Activated T-cell treated with anti-CD3 and anti-CD28 coated beads, Interleukin-2, amount 50 U/mL, for 72 hours (primary cell): ENCODE measurements around the gene C2CD4D. TPM values are rescaled to one million over a fixed set of nuclear protein-coding genes. Genes with fewer than 3 reads are reported as not detected.
A peak's percentile ranks its signal among the peaks of the same experiment; 100 is the strongest.
"Not testable (repeated sequence)": the region's sequence is repeated elsewhere in the genome, so short reads cannot be mapped to it uniquely, and the experiment has no call there.

Experiments
- ATAC-seq, 2 donors: fragments of 150-1000 bp; cut with Tn5 transposase; replicated peaks in 1 of 2; 2 replicates each; pipeline ENCODE4 v1.10.0; 2021; ENCODE audit warnings: moderate library complexity in 2 of 2, mild to moderate bottlenecking in 1 of 2
- DNase-seq, 2 donors: peaks; one replicate each; pipeline ENCODE4 v3.0.0; 2021 to 2022; ENCODE audit warnings: mixed read lengths in 1 of 2
- H3K27ac Mint-ChIP-seq: one replicate; pipeline ENCODE4 v1.8.0; 2022; ENCODE audit warnings: mild to moderate bottlenecking, moderate library complexity, mixed read lengths
- H3K27me3 Mint-ChIP-seq: one replicate; pipeline ENCODE4 v1.8.0; 2022; ENCODE audit warnings: low read depth, mixed read lengths
- H3K36me3 Mint-ChIP-seq, 2 donors: one replicate each; pipeline ENCODE4 v1.8.0; 2022; ENCODE audit warnings: mixed read lengths in 2 of 2, mild to moderate bottlenecking in 1 of 2; ENCODE audit not compliant: insufficient read depth in 2 of 2
- H3K4me1 Mint-ChIP-seq: one replicate; pipeline ENCODE4 v1.8.0; 2022; ENCODE audit warnings: low read depth, mixed read lengths
- H3K4me3 Mint-ChIP-seq, 2 donors: one replicate each; pipeline ENCODE4 v1.8.0; 2022; ENCODE audit warnings: mild to moderate bottlenecking in 2 of 2, mixed read lengths in 2 of 2, moderate library complexity in 2 of 2
- H3K9me3 Mint-ChIP-seq, 2 donors: one replicate each; pipeline ENCODE4 v1.8.0; 2022; ENCODE audit warnings: mixed read lengths in 2 of 2
- total RNA-seq, 2 donors: library from RNA; stranded (reverse); gene quantifications; one replicate each; pipeline ENCODE4 v1.2.3, GENCODE V29; 2022

Gene C2CD4D
- 1 to 10 TPM; 2.1 to 4.4 TPM for total RNA-seq

DNA sequence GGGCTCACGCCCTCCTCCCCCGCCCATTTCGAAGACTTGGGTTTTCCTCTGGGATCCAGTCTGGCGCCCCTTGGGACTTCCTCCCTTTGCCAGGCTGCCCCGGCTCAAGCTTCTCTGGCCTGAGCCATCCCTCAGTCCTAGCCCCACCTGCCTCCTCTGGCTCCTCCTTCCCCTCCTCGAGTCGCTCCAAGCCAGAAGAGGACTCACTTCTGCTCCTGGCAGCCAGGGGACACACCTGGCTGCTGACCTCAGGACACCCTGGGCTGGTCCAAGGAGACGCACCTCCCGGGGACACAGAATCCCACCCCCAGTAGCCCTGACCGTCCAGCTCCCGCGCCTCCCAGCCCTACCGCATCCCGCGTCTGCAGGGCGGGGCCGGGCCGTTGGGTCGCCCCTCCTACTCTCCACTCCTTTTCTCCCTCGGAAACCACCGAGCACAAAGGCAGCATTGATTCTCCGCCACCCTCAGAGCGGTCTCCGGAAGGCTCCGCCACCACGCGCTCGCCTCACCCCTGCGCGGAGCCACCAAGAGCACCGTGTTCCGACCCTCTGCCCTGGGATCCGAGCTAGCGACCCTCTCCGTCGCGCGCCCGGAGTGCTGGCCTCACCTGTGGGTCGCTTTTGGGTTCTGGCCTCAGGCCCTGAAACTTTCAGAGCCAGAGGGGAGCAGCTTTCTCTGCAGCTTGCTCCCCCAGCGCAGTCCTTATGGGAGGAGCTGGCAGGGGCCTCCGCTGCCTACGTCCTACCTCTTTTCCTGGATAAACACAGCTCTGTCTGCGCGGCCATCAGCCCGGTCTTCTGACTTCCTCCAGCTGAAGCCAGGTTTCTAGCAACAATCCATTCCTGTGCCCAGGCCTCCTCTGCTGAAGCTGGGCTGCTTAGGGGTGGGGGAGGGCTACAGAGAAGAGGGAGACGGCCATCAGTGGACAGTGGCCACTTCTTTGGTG, at the start of gene C2CD4D:
TSS of gene C2CD4D (minus strand) at position 364 of the 947 bp plus-strand sequence. CDS start 831 bp downstream, outside the sequence.
- peaks cover 4 to 6% of the 10 kb centered on the region in 2 donors for H3K36me3 Mint-ChIP-seq
- H3K4me1 Mint-ChIP-seq, result peaks cover 37% of the 10 kb centered on the region
- peak within 1 kb of the TSS; percentile 80 for H3K27ac Mint-ChIP-seq
- peak within 1 kb of the TSS; percentile 88 to 97 for H3K4me3 Mint-ChIP-seq
- peak; percentile 74 to 77 for ATAC-seq
- H3K9me3 Mint-ChIP-seq, result no peaks in the 10 kb centered on the region
- H3K27me3 Mint-ChIP-seq, result no peaks in the 10 kb centered on the region
- DNase-seq, result peak; percentile 78 to 84

DNA sequence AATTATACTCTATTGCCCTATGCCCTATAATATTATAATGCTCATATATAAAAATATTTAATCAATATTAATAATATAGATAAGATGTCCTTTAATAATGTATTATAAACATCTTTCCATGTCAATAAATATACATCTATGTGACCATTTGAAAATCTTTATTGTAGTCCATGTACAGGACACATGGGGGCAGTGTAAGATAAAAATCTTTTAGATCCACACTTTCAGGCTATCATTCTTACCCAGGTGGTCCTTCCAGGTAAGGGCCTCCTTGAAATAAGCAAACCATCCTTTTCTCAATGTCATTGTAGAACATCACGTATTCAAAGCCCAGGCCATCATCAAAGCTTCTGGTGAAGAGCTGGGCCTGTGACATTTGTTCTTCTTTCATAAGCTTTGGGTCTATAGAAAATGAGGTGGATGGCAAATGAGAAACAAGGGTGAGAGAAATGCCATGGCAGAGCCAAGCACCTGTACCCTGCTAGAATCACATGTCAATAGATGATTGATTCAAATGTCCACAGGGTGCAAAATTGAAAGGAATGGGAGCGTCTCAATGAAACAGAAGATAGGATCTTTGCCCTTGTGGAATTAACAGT, 49.5 kb upstream of the C2CD4D start:
- ATAC-seq, result peak in 1 of 2 donors; percentile 33
- no peaks in the 10 kb centered on the region for H3K27me3 Mint-ChIP-seq
- peak overlapping the region; percentile 44 for H3K27ac Mint-ChIP-seq

GRCh38 chr1:151887028-151887427, 47.4 kb upstream of the C2CD4D start:
- DNase-seq, result no peak
- Mint-ChIP-seq H3K4me1 (peaks cover 13% of the 10 kb centered on the region), H3K27ac (no peak overlapping the region), H3K9me3 (no peaks in the 10 kb centered on the region), H3K36me3 (peaks cover 16 to 31% of the 10 kb centered on the region in 2 donors), H3K4me3 (no peak overlapping the region), H3K27me3 (no peaks in the 10 kb centered on the region)
- no peak for ATAC-seq

More for the DNA sequence above, 49.5 kb upstream of the C2CD4D start:
- DNase-seq, result no peak
- Mint-ChIP-seq H3K4me1 (peaks cover 27% of the 10 kb centered on the region), H3K9me3 (no peaks in the 10 kb centered on the region), H3K4me3 (no peak overlapping the region), H3K36me3 (peaks cover 25 to 44% of the 10 kb centered on the region in 2 donors)

DNA sequence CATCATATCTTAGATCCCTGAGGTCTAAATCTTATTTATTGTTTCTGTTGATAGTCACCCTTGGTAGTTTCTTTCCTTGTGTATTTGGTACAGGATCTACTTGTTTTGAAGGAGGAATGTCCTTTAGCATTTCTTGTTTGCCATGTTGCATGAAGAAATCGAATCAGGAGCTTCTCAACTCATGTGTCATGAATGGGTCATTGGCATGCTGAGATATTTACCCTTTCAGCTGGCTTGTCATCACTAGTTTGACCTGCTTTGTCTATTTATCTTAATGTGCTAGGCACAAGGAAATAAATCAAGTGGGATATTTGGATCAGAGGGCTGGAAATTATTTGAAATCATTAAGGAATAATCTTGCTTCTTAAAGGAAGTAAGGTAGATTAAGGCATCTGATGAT, 45.9 kb upstream of the C2CD4D start:
- DNase-seq (no peak), ATAC-seq (no peak)
- H3K4me1 Mint-ChIP-seq, result peaks cover 4% of the 10 kb centered on the region
- no peak overlapping the region for H3K4me3 Mint-ChIP-seq
- no peaks in the 10 kb centered on the region for H3K27me3 Mint-ChIP-seq
- peaks cover 7 to 23% of the 10 kb centered on the region in 2 donors for H3K36me3 Mint-ChIP-seq
- H3K27ac Mint-ChIP-seq, result no peak overlapping the region
- H3K9me3 Mint-ChIP-seq, result no peaks in the 10 kb centered on the region

GRCh38 chr1:151884879-151885278, 45.3 kb upstream of the C2CD4D start:
- H3K4me3 Mint-ChIP-seq, ATAC-seq, DNase-seq, H3K27ac Mint-ChIP-seq, H3K9me3 Mint-ChIP-seq, H3K27me3 Mint-ChIP-seq, H3K4me1 Mint-ChIP-seq: not testable (repeated sequence)
- H3K36me3 Mint-ChIP-seq, result peaks cover 7 to 23% of the 10 kb centered on the region in 2 donors

GRCh38 chr1:151884445-151884844, 44.8 kb upstream of the C2CD4D start:
- H3K27me3 Mint-ChIP-seq, H3K4me1 Mint-ChIP-seq, H3K9me3 Mint-ChIP-seq, ATAC-seq, H3K4me3 Mint-ChIP-seq, H3K27ac Mint-ChIP-seq, DNase-seq: not testable (repeated sequence)
- peaks cover 7 to 22% of the 10 kb centered on the region in 2 donors for H3K36me3 Mint-ChIP-seq

GRCh38 chr1:151883898-151884297, 44.3 kb upstream of the C2CD4D start:
- H3K9me3 Mint-ChIP-seq, DNase-seq, H3K4me3 Mint-ChIP-seq, H3K27ac Mint-ChIP-seq, H3K4me1 Mint-ChIP-seq, ATAC-seq, H3K27me3 Mint-ChIP-seq: not testable (repeated sequence)
- H3K36me3 Mint-ChIP-seq, result peaks cover 3 to 20% of the 10 kb centered on the region in 2 donors

DNA sequence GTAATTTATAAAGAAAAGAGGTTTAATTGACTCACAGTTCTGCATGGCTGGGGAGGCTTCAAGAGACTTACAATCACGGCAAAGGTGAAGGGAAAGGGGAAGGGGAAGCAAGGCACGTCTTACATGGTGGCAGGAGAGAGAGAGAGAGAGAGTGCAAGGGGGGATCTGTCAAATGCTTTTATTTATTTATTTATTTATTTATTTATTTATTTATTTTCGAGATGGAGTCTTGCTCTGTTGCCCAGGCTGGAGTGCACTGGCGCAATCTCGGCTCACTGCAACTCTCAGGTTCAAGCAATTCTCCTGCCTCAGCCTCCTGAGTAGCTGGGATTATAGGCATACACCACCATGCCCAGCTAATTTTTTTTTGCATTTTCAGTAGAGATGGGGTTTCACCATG, 43.3 kb upstream of the C2CD4D start:
- H3K9me3 Mint-ChIP-seq, H3K4me3 Mint-ChIP-seq, H3K27me3 Mint-ChIP-seq, H3K4me1 Mint-ChIP-seq, ATAC-seq, DNase-seq, H3K27ac Mint-ChIP-seq: not testable (repeated sequence)
- peaks cover 3 to 16% of the 10 kb centered on the region in 2 donors for H3K36me3 Mint-ChIP-seq

DNA sequence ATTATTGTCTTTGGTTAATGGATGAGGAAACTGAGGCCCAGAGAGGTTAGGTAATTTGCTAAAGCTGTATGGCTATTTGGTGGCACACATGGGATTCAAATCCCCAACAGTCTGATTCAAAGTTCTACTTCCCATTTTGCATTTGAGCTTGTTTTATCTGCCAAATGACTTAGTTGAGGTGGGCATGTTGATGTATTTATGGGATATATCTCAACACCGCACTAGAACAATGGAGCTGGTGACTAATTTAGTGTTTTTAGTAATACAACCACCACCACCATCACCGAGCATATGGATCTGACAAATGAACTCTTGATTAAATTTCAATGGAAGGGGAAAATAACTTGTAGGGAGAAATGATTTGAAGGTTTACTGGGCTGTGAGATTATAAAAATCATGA, 42.8 kb upstream of the C2CD4D start:
- Mint-ChIP-seq H3K27ac (no peak overlapping the region), H3K27me3 (no peaks in the 10 kb centered on the region), H3K4me3 (no peak overlapping the region), H3K4me1 (peaks cover 9% of the 10 kb centered on the region), H3K9me3 (no peaks in the 10 kb centered on the region), H3K36me3 (peaks cover 3 to 14% of the 10 kb centered on the region in 2 donors)
- ATAC-seq, result no peak
- DNase-seq, result no peak

DNA sequence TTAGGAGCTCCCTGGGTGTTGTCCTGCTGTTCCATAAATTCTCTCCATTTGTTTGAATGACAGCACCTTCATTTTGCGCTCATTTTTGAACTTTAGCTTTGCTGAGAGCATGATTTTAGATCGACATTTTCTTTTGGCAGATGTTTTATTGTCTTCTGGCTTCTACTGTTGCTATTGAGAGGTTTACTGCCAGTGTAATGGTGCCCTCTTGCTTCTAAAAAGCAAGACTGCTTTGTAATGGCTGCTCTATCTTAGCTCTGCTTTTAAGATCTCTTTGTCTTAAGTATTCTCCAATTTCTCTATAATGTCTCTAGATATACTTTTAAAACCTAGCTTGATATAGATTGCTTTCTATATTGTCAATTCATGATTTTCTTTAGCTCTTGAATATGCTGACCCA, 41.9 kb upstream of the C2CD4D start:
- no peak for DNase-seq
- H3K4me1 Mint-ChIP-seq, result peaks cover 9% of the 10 kb centered on the region
- H3K27me3 Mint-ChIP-seq, result no peaks in the 10 kb centered on the region
- peak overlapping the region; percentile 8 for H3K27ac Mint-ChIP-seq
- peaks cover under 1 to 9% of the 10 kb centered on the region in 2 donors for H3K36me3 Mint-ChIP-seq
- no peaks in the 10 kb centered on the region for H3K9me3 Mint-ChIP-seq
- H3K4me3 Mint-ChIP-seq, result no peak overlapping the region
- no peak for ATAC-seq

- Mint-ChIP-seq H3K27ac (no peak overlapping the region), H3K4me3 (no peak overlapping the region), H3K27me3 (no peaks in the 10 kb centered on the region), H3K36me3 (peaks cover 0 to 12% of the 10 kb centered on the region in 2 donors), H3K9me3 (no peaks in the 10 kb centered on the region), H3K4me1 (peaks cover 14% of the 10 kb centered on the region)
- DNase-seq, result no peak
- ATAC-seq, result no peak
Observed at GRCh38 chr1:151875419-151876097, 35.9 kb upstream of the C2CD4D start.

- H3K27ac Mint-ChIP-seq, ATAC-seq, H3K27me3 Mint-ChIP-seq, DNase-seq, H3K9me3 Mint-ChIP-seq, H3K4me3 Mint-ChIP-seq: not testable (repeated sequence)
- peaks cover 0 to 11% of the 10 kb centered on the region in 2 donors for H3K36me3 Mint-ChIP-seq
- H3K4me1 Mint-ChIP-seq, result peaks cover 17% of the 10 kb centered on the region
Observed at GRCh38 chr1:151872776-151873175, 33.2 kb upstream of the C2CD4D start.
